Cardiac septum (tissue), 1 donor: Measurements from ENCODE around the gene PPP2R2C. TPM values are rescaled to one million over a fixed set of nuclear protein-coding genes. Genes with fewer than 3 reads are reported as not detected.

Experiments used
- DNase-seq: peaks from one replicate; pipeline ENCODE4 v3.0.0-alpha.2; 2020; ENCODE audit warnings: low spot score
- intact Hi-C: fragments of 100-400 bp; cut with DNase I; formaldehyde crosslinking; loops from one replicate; pipeline ENCODE4 v1.14.0; 2022
- total RNA-seq: library from RNA; stranded (reverse); fragmentation: NEBNext Ultra II Directional; extraction: Animal tissue kit (Norgen Biotek cat#: 25700); gene quantifications from one replicate; pipeline ENCODE4 v1.2.1, GENCODE V29; 2021
- donor health status: DM: no; HTN: no; CAD: no.

The PPP2R2C gene
- total RNA-seq, 1 donor from 2014 or later, result 5.5 TPM

- intact Hi-C loops, result no loop called here
- no peak for DNase-seq
These were observed 99.5 kb downstream of the PPP2R2C start for GRCh38 chr4:6372649-6373525.

GRCh38 chr4:6371812-6372211 is 100.6 kb downstream of the PPP2R2C start:
- DNase-seq, result no peak
- intact Hi-C loops, result no loop called here

DNA sequence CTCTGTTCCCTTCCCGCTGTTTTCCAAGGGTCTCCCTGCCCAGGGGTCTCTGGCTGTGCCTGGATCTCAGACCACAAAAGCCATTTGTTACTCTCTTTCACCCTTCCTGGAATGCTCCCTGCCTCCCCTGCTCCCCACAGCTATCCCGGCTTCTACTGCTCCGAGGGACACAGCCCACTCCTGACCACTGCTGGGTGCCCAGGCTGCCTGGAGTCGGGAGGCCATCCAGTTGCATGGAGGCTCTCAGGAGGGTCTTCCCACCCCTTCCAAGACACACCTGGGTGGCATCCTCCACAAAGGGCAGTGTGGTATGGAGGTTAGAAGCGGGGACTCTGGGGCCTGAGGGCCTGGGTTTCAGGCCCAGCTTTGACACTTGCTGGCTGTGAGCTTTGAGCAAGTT is 101.1 kb downstream of the PPP2R2C start:
- DNase-seq, result no peak

GRCh38 chr4:6369924-6370645 is 102.3 kb downstream of the PPP2R2C start:
- intact Hi-C loops, result no loop called here
- DNase-seq, result no peak

More for the DNA sequence above, 101.1 kb downstream of the PPP2R2C start:
- intact Hi-C loops, result no loop called here

GRCh38 chr4:6369511-6369910 is 102.9 kb downstream of the PPP2R2C start:
- intact Hi-C loops, result no loop called here
- no peak for DNase-seq

DNA sequence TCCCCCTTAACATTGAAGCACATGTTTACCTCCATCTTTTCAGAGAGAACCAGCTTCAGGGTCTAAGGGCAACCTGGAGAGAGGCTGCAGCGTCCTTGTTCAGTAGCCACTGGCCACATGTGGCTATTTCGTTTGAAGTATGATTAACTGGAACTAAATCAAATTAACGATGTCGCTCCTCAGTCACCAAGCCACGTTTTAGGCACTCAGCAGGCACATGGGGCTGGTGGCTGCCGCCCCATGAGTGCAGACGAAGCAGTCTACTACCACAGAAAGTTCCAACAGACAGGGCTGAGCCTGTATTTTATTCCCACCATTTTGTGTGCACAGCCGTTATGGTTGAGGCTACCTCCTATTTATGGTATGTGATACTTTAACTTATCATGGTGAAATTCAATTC is 103.4 kb downstream of the PPP2R2C start:
- DNase-seq, result no peak
- intact Hi-C loops, result no loop called here

DNA sequence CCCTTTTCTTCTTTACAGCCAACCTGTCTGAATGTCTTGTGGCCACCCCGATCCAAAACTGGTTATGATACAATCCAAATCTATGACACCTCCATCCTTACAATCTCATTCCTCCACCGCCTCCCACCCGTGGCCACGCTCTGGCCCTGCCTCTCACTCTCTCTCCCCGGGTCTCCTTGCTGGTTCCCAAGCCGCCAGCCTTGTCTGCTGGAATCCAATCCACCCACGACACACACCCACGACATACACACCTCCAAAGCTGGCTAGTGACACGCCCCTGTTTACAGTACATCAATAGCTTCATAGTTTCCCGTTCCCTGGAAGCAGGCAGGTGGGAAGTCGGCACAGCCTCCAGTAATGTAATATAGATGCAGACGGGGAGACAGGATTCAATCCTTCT is 103.8 kb downstream of the PPP2R2C start:
- intact Hi-C loops, result no loop called here
- DNase-seq, result no peak

- intact Hi-C loops, result no loop called here
These were observed 104.3 kb downstream of the PPP2R2C start for GRCh38 chr4:6368096-6368495.

DNA sequence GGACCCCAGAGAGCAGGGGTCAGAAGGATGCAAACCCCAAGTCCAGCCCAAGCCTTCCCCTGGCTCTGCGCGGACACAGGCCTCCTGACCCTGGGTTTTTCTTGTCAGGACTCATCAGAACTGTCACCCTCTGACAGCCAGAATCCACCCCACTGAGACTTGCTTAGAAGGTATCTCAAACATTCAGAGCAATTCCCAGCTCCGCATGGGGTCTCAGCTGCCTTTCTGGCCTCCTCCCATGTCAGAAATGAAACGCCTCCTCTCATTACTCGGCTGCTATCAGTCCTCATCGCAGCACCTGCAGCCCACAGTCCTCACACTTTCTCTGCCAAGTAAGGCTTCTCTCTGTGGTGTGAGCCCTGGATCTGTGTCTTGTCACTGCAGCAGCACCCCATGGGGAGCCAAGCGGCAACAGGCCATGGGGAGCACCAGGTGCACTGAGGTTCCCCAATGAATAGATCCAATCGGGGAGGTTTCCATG is 105.0 kb downstream of the PPP2R2C start:
- no peak for DNase-seq

More at GRCh38 chr4:6368096-6368495, 104.3 kb downstream of the PPP2R2C start:
- DNase-seq, result no peak

GRCh38 chr4:6366581-6366980 is 105.8 kb downstream of the PPP2R2C start:
- intact Hi-C loops, result no loop called here
- DNase-seq, result no peak

More for the DNA sequence above, 105.0 kb downstream of the PPP2R2C start:
- intact Hi-C loops, result no loop called here

GRCh38 chr4:6365545-6366086 is 106.8 kb downstream of the PPP2R2C start:
- intact Hi-C loops, result no loop called here
- DNase-seq, result no peak

DNA sequence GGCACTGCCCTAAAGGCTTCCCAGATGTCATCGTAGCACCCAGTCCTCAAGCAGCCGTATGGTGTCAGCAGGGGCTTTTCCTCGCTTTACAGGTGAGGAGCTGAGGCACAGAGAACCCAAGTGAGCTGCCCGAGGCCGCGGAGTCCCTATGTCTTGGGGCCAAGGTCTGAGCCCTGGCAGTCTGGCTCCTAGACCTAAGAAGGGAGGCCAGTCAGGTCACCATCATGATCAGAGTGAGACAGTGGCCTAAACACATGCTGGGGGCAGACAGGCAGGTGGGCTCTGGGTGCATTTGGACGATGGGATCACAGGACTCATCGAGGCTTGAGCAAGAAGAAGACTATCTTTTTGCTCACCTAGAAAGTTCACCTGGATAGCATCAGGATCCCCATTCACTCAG is 107.8 kb downstream of the PPP2R2C start:
- intact Hi-C loops, result no loop called here
- no peak for DNase-seq

- intact Hi-C loops, result no loop called here
- no peak for DNase-seq
These were observed 108.3 kb downstream of the PPP2R2C start for GRCh38 chr4:6364146-6364545.

- no peak for DNase-seq
- intact Hi-C loops, result no loop called here
These were observed 109.5 kb downstream of the PPP2R2C start for GRCh38 chr4:6362896-6363295.

DNA sequence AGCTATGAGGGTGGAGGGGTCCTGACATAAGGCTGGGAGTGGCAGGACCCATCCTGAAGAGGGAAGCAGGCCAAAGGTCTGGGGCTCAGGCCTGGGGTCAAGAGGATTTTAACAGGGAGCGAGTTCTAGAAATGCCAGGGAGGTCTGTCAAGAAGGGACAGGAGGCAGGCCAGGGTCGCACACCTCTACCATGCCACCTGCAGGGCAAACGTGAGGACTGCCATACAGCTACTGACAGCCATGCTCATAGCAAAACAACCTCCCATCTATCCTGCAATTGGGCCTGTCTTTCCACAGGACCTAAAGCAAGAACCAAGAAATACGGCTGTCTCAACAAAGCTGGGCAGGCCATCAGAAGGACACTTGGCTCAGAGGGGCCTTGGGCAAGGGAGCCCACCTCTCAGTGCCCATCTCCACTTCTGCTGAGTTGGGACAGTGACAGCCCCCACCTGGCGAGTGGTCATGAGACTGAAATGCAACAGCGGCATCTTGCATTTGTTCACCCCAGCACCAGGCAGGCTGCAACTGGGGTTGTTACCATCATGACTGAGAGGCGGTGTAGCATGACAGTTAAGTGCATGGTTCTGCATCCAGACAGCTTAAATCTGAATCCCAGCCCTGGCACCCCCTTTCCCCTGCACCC is 110.0 kb downstream of the PPP2R2C start:
- DNase-seq, result no peak
- intact Hi-C loops, result no loop called here

DNA sequence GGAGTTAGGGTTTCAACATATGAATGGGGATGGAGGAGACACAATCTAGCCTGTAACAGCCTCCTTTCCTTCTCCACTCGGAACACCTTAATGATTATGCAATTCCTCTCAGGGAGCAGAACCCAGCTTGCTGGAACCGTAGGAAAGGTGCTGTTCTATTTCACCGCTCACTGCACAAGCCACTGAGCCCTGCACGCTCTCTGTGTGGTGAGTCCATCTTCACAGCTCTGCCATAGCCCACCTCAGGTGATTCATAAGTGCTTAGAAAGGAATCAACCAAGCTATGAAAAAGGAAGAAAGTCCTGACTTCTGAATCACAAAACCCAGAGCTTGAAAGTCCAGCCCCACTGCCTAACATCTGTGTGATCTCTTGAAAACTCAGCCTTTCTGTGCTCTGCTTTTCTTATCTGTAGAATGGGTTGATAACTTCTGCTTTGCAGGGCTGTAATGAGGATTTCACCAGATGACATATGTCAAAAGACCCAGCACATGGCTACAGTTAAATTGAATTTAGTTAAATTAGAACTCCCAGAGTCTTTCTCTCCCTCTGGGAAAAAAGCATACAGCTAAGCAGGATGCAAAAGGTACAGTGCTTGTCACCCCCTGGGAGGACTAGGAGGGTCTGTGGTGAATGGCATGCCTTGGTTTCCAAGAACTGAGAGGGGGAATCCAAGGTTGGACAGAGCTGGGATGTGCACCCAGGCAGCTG is 111.2 kb downstream of the PPP2R2C start:
- DNase-seq, result no peak
- intact Hi-C loops, result no loop called here

- intact Hi-C loops, result no loop called here
- DNase-seq, result no peak
These were observed 112.0 kb downstream of the PPP2R2C start for GRCh38 chr4:6360385-6360784.

GRCh38 chr4:6359536-6360308 is 112.7 kb downstream of the PPP2R2C start:
- intact Hi-C loops, result no loop called here
- no peak for DNase-seq

GRCh38 chr4:6357476-6357875 is 114.9 kb downstream of the PPP2R2C start:
- intact Hi-C loops, result no loop called here
- DNase-seq, result no peak
